Suprapubic skin (tissue), 4 donors: ENCODE results near the gene KRTAP22-1. TPM values are rescaled to one million over a fixed set of nuclear protein-coding genes. Genes with fewer than 3 reads are reported as not detected.

Source experiments
- DNase-seq, 2 donors: peaks; one replicate each; pipeline ENCODE4 v3.0.0-alpha.2; 2019; ENCODE audit warnings: low spot score in 2 of 2
- H3K27ac ChIP-seq: fragments of 200-600 bp; sonication (generic); one replicate; pipeline ENCODE4 v1.5.1; 2019
- H3K27me3 ChIP-seq: fragments of 200-600 bp; sonication (generic); one replicate; pipeline ENCODE4 v1.5.1; 2019
- H3K36me3 ChIP-seq: fragments of 200-600 bp; sonication (generic); one replicate; pipeline ENCODE4 v1.5.1; 2019
- H3K4me1 ChIP-seq: fragments of 200-600 bp; sonication (generic); one replicate; pipeline ENCODE4 v1.5.1; 2019
- H3K4me3 ChIP-seq: fragments of 200-600 bp; sonication (generic); one replicate; pipeline ENCODE4 v1.5.1; 2019; ENCODE audit warnings: mild to moderate bottlenecking
- H3K9me3 ChIP-seq: fragments of 200-600 bp; sonication (generic); one replicate; pipeline ENCODE4 v1.5.1; 2019
- EP300 ChIP-seq: sonication (generic); formaldehyde crosslinking; IDR thresholded peaks from one replicate; pipeline ENCODE4 v1.6.1; 2017; ENCODE audit warnings: antibody characterized with exemption
- POLR2A ChIP-seq, 2 donors: fragments of 450-650 bp; IDR thresholded peaks; one replicate each; pipeline ENCODE4 v1.6.1; 2017; ENCODE audit warnings: antibody characterized with exemption in 2 of 2, mild to moderate bottlenecking in 2 of 2, moderate library complexity in 2 of 2
- POLR2AphosphoS5 ChIP-seq, 3 donors: sonication (generic); formaldehyde crosslinking; IDR thresholded peaks; one replicate each; pipeline ENCODE4 v1.6.1; 2017; ENCODE audit warnings: antibody characterized with exemption in 3 of 3
- WGBS: methylation state at CpG from one replicate; pipeline ENCODE4 v1.1.5; 2018; 5-methylcytosine and 5-hydroxymethylcytosine counted together
- total RNA-seq, 4 donors: library from RNA; depleted of rRNA; stranded (reverse); fragments of >200 nt; gene quantifications; one replicate each; pipeline ENCODE4 v1.1.0, GENCODE V29; 2016
- TF ChIP-seq, protein P1 (sequence below), 2 donors: fragments of 200-600 bp in 1 of 2; fragments of 450-650 bp in 1 of 2; sonication (generic) in 1 of 2; IDR thresholded peaks; one replicate each; pipeline ENCODE4 v1.5.1; 2016 to 2019; ENCODE audit warnings: antibody characterized with exemption in 2 of 2, mild to moderate bottlenecking in 1 of 2, moderate library complexity in 1 of 2

KRTAP22-1 gene
- total RNA-seq = not detected

GRCh38 chr21:30600787-30601186, at the start of gene KRTAP22-1:
Gene KRTAP22-1, plus strand, starts transcription at chr21:30601087.
- DNase-seq = no peak
- TF ChIP-seq POLR2AphosphoS5 (IDR thresholded peaks at IDR 0.05) = no peak
- no peak for TF ChIP-seq POLR2A (IDR thresholded peaks at IDR 0.05)
- TF ChIP-seq, protein P1, sequence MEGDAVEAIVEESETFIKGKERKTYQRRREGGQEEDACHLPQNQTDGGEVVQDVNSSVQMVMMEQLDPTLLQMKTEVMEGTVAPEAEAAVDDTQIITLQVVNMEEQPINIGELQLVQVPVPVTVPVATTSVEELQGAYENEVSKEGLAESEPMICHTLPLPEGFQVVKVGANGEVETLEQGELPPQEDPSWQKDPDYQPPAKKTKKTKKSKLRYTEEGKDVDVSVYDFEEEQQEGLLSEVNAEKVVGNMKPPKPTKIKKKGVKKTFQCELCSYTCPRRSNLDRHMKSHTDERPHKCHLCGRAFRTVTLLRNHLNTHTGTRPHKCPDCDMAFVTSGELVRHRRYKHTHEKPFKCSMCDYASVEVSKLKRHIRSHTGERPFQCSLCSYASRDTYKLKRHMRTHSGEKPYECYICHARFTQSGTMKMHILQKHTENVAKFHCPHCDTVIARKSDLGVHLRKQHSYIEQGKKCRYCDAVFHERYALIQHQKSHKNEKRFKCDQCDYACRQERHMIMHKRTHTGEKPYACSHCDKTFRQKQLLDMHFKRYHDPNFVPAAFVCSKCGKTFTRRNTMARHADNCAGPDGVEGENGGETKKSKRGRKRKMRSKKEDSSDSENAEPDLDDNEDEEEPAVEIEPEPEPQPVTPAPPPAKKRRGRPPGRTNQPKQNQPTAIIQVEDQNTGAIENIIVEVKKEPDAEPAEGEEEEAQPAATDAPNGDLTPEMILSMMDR (IDR thresholded peaks at IDR 0.05) = no peak
- TF ChIP-seq EP300 = no peak
- H3K4me3 ChIP-seq = no peak within 1 kb of the TSS
- WGBS = 90% methylated on average over 1 of the region's 1 CpG
- H3K27ac ChIP-seq = no peak within 1 kb of the TSS
- H3K4me1 ChIP-seq = no peaks in the 10 kb centered on the region
- no peaks in the 10 kb centered on the region for H3K27me3 ChIP-seq
- H3K9me3 ChIP-seq = no peaks in the 10 kb centered on the region
- no peaks in the 10 kb centered on the region for H3K36me3 ChIP-seq

DNA sequence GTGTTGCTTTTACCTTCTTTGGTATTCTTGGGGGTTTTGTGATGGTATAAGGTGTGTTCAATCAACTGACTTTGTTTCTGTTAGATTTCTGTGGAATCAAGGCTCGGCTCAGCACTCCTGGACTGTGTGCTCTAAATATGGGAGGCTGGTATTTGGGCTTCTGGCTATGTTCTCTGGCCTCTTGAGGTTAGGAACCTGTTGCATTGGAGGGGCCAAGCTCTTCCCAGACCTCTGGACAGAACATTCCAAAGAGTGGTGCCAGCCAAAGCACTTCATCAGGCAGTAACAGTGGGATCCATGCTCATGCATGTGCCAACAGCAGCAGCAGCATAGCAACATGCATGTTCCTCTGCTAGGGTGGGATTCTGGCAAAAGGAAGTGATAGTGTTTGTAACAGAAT, 48.1 kb upstream of the KRTAP22-1 start:
- Histone ChIP-seq H3K27me3 (no peaks in the 10 kb centered on the region), H3K27ac (no peak overlapping the region), H3K4me3 (no peak overlapping the region), H3K36me3 (no peaks in the 10 kb centered on the region), H3K9me3 (peaks cover 6% of the 10 kb centered on the region), H3K4me1 (no peaks in the 10 kb centered on the region)
- DNase-seq = no peak
- no peak for TF ChIP-seq POLR2A (IDR thresholded peaks at IDR 0.05)
- no peak for TF ChIP-seq POLR2AphosphoS5 (IDR thresholded peaks at IDR 0.05)
- no peak for TF ChIP-seq EP300
- no CpG with 5 or more reads among the region's 1 CpG for WGBS

GRCh38 chr21:30555095-30555494, 45.8 kb upstream of the KRTAP22-1 start:
- 82% methylated on average over 2 of the region's 2 CpGs for WGBS
- H3K4me3 ChIP-seq = no peak overlapping the region

GRCh38 chr21:30561264-30561895, 39.5 kb upstream of the KRTAP22-1 start, which contains the start of gene KRTAP19-7:
Gene KRTAP19-7, minus strand, starts transcription at chr21:30561314. Its CDS starts 25 bp downstream, at chr21:30561289.
- WGBS = 59% methylated on average over 2 of the region's 2 CpGs
- TF ChIP-seq, protein P1 (IDR thresholded peaks at IDR 0.05) = no peak
- TF ChIP-seq POLR2AphosphoS5 (IDR thresholded peaks at IDR 0.05) = no peak
- no peak for TF ChIP-seq EP300
- TF ChIP-seq POLR2A (IDR thresholded peaks at IDR 0.05) = no peak
- Histone ChIP-seq H3K4me3 (no peak within 1 kb of the TSS), H3K27ac (no peak within 1 kb of the TSS), H3K27me3 (no peaks in the 10 kb centered on the region), H3K36me3 (no peaks in the 10 kb centered on the region), H3K9me3 (no peaks in the 10 kb centered on the region), H3K4me1 (no peaks in the 10 kb centered on the region)
- no peak for DNase-seq

More at GRCh38 chr21:30555095-30555494, 45.8 kb upstream of the KRTAP22-1 start:
- Histone ChIP-seq H3K4me1 (no peaks in the 10 kb centered on the region), H3K36me3 (no peaks in the 10 kb centered on the region), H3K27me3 (no peaks in the 10 kb centered on the region), H3K9me3 (no peaks in the 10 kb centered on the region), H3K27ac (no peak overlapping the region)
- no peak for DNase-seq
- TF ChIP-seq EP300 (no peak), POLR2AphosphoS5 (IDR thresholded peaks at IDR 0.05) (no peak), POLR2A (IDR thresholded peaks at IDR 0.05) (no peak)
- TF ChIP-seq, protein P1 (IDR thresholded peaks at IDR 0.05) = no peak

DNA sequence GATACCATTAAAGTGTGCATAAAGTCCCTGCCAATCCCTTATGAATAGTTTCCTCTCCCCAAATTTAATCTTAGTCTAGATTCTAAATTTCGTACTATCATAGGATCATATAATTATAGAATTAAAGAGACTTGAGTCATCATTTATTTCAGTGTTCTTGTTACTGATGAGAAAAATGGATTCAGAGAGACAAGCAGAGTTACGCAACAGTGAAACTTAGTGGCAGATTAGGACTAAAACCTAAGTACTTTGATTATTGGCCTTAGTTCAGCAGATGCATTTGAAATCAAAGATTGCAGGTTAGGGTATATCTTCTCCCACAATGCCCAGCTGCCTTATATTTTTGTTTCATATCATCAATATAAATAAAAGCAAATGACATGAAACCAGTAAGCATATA, 38.9 kb upstream of the KRTAP22-1 start:
- no peaks in the 10 kb centered on the region for H3K4me1 ChIP-seq
- 59% methylated on average over 2 of the region's 2 CpGs for WGBS
- DNase-seq = no peak
- no peak overlapping the region for H3K4me3 ChIP-seq
- TF ChIP-seq POLR2A (IDR thresholded peaks at IDR 0.05) = no peak
- no peaks in the 10 kb centered on the region for H3K9me3 ChIP-seq
- H3K27ac ChIP-seq = no peak overlapping the region
- no peaks in the 10 kb centered on the region for H3K27me3 ChIP-seq
- no peaks in the 10 kb centered on the region for H3K36me3 ChIP-seq

DNA sequence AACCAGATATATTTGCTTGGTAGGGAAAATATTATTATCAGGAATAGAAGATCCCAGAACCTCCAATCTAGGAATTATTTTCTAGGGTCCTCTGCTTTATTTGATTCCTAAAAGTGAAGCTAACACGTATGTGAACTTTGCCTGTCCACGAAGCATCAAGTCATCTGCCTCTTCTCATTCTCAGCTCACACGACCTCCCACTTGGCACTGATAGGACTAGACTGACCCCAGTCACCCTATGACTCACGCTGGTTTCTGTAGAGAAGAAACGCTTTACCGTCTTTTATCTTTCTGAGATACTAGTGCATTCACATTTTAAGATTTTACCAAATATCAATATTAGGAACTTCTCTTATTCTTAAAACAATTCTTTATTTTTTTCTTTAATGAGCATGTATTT, 37.8 kb upstream of the KRTAP22-1 start:
- 81% methylated on average over 6 of the region's 6 CpGs for WGBS

More for the DNA sequence above, 37.8 kb upstream of the KRTAP22-1 start:
- no peak for TF ChIP-seq POLR2A (IDR thresholded peaks at IDR 0.05)
- TF ChIP-seq, protein P1 (IDR thresholded peaks at IDR 0.05) = no peak
- no peak for TF ChIP-seq POLR2AphosphoS5 (IDR thresholded peaks at IDR 0.05)
- TF ChIP-seq EP300 = no peak
- H3K4me3 ChIP-seq = no peak overlapping the region
- H3K27me3 ChIP-seq = no peaks in the 10 kb centered on the region
- no peak overlapping the region for H3K27ac ChIP-seq
- no peaks in the 10 kb centered on the region for H3K36me3 ChIP-seq
- H3K4me1 ChIP-seq = no peaks in the 10 kb centered on the region
- H3K9me3 ChIP-seq = no peaks in the 10 kb centered on the region
- DNase-seq = no peak
